Esophagus mucosa (tissue), 1 donor: ENCODE measurements around the gene WFIKKN1. TPM values are rescaled to one million over a fixed set of nuclear protein-coding genes. Genes with fewer than 3 reads are reported as not detected.

Experiments used
- ATAC-seq: fragments of 200-7000 bp; cut with Tn5 transposase; one replicate; pipeline ENCODE4 v1.9.1; 2020
- total RNA-seq: library from RNA; stranded (reverse); gene quantifications from one replicate; pipeline ENCODE4 v1.2.4, GENCODE V29; 2023
- donor health status: DM: yes; HTN: yes; CAD: no.

WFIKKN1 gene
- total RNA-seq, 1 donor from 2014 or later: 0.08 TPM

GRCh38 chr16:658679-659571 lies 28.1 kb downstream of the WFIKKN1 start:
- ATAC-seq: no peak

- no peak for ATAC-seq
These were observed 28.8 kb downstream of the WFIKKN1 start for GRCh38 chr16:659618-660017.

GRCh38 chr16:660132-660458 lies 29.3 kb downstream of the WFIKKN1 start:
- no peak for ATAC-seq

GRCh38 chr16:660459-661183 lies 29.8 kb downstream of the WFIKKN1 start:
- peak; percentile 68 for ATAC-seq

GRCh38 chr16:661184-661821 lies 30.5 kb downstream of the WFIKKN1 start:
- ATAC-seq: no peak

- ATAC-seq: no peak
These were observed 31.3 kb downstream of the WFIKKN1 start for GRCh38 chr16:662095-662494.

GRCh38 chr16:662597-662996 lies 31.8 kb downstream of the WFIKKN1 start:
- ATAC-seq: no peak

GRCh38 chr16:666572-666971 lies 35.8 kb downstream of the WFIKKN1 start:
- ATAC-seq: no peak

GRCh38 chr16:667113-667779 lies 36.5 kb downstream of the WFIKKN1 start:
- no peak for ATAC-seq

GRCh38 chr16:667780-668518 lies 37.2 kb downstream of the WFIKKN1 start, which contains the start of gene RHOT2:
Gene RHOT2 (plus strand): TSS chr16:668132. CDS start chr16:668200, 68 bp downstream.
- peak; percentile 90 for ATAC-seq

- peak; percentile 0 for ATAC-seq
These were observed 37.9 kb downstream of the WFIKKN1 start for GRCh38 chr16:668519-669171.

- no peak for ATAC-seq
These were observed 38.9 kb downstream of the WFIKKN1 start for GRCh38 chr16:669666-670065.

GRCh38 chr16:670485-671352 lies 39.9 kb downstream of the WFIKKN1 start:
- no peak for ATAC-seq

- ATAC-seq: no peak
These were observed 40.8 kb downstream of the WFIKKN1 start for GRCh38 chr16:671353-672131.

GRCh38 chr16:672371-672770 lies 41.6 kb downstream of the WFIKKN1 start:
- ATAC-seq: no peak

GRCh38 chr16:672851-673250 lies 42.1 kb downstream of the WFIKKN1 start:
- no peak for ATAC-seq

- ATAC-seq: no peak
These were observed 42.7 kb downstream of the WFIKKN1 start for GRCh38 chr16:673399-673991.

- ATAC-seq: no peak
These were observed 43.6 kb downstream of the WFIKKN1 start for GRCh38 chr16:674214-674881.
